Stimulated activated CD4-positive, alpha-beta T cell treated with anti-CD3 and anti-CD28 coated beads, Interleukin-4, amount 100 ng/mL, for 24 hours (primary cell): ENCODE measurements around the gene NFIX.
"Not testable (repeated sequence)": the region's sequence is repeated elsewhere in the genome, so short reads cannot be mapped to it uniquely, and the experiment has no call there.

Experiments used
- DNase-seq: peaks from one replicate; pipeline ENCODE4 v3.0.0-alpha.2; 2020

NFIX gene

DNA sequence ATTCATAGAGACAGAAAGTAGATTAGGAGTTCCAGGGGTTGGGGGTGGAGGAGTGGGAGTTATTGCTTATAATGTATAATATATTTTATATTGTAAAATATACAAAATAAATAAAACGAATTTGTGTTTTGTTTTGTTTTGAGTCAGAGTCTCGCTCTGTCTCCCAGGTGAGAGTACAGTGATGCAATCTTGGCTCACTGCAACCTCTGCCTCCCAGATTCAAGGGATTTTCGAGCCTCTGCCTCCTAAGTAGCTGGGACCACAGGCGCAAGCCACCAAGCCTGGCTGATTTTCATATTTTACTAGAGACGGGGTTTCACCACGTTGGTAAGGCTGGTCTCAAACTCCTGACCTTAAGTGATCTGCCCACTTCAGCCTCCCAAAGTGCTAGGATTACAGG, 35.8 kb upstream of the NFIX start:
- no peak for DNase-seq

DNA sequence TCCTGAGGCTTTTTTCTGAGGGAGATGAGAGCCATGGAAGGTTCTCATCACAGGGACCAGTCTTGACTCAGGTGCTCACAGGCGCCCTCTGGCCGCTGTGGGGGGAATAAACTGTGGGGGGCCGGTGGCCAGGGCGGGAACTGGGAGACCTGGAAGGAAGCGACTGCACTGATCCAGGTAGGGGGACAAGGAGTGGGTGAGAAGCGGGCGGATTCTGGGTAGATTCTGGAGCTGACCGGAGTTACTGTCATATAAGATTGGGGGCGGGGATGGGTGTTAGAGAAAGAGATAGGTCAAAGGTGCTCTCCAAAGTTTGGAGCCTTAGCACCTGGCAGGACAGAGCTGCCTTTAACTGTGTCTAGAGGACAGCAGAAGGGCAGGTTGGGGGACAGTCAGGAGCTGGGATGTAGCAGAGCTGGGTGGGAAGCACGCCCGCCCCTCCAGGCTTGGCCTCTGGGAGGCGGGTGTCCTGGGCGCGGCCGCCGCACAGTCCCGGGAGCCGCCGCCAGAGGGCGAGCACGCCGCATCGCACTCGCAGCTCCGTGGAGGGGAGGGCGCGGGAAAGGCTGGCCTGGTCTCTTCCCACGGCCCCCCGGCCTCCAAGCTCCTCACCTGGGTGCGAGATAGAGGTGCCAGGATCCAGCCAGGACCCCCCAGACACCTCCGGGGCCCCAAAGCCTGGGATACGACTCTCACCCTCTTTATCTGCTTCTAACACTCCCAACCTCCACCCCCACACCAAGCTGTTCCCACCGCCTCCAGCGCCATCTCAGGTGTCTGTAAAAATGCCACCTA, 30.1 kb upstream of the NFIX start:
- peak; percentile 86 for DNase-seq

DNA sequence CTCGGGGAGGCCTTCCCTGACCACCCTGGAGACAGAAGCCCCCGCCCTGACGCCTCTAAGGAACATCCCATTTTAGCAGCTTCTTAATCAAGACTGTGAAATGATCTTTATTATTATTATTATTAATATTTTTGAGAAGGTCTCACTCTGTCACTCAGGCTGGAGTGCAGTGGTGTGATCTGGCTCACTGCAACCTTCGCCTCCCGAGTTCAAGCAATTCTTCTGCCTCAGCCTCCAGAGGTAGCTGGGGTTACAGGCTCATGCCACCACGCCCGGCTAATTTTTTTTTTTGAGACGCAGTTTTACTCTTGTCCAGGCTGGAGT, 29.5 kb upstream of the NFIX start:
- no peak for DNase-seq

DNA sequence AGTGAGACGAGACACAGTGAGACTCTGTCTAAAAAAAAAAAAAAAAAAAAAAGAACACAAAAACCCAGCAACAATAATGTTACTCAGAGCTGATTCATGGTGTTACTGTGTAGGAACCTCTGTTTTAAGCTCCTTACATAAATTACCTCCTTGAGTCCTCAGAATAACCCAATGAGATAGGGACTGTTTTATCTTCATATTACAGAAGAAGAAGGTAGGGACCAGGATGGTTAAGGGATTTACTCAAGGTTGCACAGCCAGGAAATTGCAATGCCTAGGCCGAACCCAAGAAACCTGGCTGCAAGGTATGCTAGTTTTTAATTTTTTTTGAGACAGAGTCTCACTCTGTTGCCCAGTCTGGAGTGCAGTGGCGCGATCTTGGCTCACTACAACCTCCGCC, 27.4 kb upstream of the NFIX start:
- no peak for DNase-seq

DNA sequence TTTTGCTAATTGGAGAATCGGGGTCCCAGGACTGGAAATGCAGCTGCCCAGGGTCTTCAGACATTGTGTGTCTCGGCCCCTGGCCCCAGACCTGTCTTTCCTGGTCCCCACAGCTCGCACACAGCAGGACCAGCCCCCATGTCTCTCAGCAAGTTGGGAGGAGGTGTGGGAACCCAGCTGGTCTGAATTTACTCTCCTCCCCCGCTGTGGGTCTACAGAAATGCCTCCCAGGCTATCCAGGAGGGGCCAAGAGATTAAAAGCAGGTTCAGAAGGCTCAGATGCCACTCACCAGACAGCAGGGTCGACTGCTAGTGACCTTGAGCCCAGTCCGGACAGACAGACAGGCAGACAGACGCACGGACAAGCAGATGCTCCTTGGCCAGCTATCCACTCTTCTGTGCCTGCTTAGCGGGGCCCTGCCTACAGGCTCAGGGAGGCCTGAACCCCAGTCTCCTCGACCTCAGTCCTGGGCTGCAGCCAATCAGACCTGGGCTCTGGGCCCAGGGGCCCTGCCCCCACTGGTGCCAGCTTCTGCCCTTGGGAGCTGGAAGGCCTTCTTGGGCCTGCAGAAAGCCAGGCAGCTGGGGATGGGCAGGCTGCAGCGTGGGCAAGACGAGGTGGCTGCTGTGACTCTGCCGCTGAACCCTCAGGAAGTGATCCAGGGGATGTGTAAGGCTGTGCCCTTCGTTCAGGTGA, 25.8 kb upstream of the NFIX start, which contains the start of gene DAND5:
Gene DAND5, plus strand, starts transcription at position 285 of the 697 bp plus-strand sequence. Its CDS starts 85 bp downstream, at position 370.
- no peak for DNase-seq

DNA sequence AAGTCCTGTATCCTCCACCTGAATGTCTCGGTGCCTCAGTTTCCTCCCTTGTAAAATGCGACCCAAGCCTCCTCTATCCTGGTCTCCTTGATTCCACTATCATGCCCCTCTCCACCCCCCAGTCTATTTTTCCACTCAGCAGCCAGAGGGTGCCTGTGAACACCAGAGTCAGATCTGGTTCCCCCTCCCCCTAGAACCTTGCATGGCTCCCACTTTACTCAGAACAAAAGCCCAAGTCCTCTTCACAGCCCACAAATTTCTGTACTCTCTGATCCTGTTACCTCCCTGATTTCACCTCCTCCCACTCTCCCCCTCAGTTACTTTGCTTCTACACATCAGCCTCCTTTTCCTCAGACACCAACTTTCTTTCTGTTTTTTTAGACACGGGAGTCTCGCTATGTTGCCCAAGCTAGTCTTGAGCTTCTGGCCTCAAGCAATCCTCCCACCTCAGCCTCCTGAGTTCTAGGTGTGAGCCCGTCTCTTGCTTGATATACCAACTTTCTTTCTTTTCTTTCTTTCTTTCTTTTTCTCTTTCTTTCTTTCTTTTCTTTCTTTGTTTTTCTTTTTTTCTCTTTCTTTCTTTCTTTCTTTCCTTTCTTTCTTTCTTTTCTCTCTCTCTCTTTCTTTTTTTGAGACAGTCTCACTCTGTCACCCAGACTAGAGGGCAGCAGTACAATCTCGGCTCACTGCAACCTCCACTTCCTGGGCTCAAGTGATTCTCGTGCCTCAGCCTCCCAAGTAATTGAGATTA, 25.0 kb upstream of the NFIX start:
- no peak for DNase-seq

DNA sequence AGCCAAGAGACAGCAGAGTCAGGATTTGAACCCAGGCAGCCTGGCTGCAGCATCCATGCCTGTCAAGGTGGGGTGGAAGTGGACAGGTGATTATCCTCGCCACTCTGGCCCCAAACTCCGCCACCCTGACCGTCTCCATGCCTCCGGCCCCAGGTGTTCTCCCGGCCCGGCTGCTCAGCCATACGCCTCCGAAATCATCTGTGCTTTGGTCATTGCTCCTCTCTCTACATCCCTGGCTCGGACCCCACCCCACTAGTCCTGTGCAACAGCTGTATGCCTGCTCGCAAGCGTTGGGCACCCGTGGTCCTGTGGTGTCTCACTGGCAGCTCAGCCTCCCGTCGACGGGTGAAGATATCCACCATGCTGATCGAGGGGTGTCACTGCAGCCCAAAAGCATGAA, 22.0 kb upstream of the NFIX start:
- no peak for DNase-seq

DNA sequence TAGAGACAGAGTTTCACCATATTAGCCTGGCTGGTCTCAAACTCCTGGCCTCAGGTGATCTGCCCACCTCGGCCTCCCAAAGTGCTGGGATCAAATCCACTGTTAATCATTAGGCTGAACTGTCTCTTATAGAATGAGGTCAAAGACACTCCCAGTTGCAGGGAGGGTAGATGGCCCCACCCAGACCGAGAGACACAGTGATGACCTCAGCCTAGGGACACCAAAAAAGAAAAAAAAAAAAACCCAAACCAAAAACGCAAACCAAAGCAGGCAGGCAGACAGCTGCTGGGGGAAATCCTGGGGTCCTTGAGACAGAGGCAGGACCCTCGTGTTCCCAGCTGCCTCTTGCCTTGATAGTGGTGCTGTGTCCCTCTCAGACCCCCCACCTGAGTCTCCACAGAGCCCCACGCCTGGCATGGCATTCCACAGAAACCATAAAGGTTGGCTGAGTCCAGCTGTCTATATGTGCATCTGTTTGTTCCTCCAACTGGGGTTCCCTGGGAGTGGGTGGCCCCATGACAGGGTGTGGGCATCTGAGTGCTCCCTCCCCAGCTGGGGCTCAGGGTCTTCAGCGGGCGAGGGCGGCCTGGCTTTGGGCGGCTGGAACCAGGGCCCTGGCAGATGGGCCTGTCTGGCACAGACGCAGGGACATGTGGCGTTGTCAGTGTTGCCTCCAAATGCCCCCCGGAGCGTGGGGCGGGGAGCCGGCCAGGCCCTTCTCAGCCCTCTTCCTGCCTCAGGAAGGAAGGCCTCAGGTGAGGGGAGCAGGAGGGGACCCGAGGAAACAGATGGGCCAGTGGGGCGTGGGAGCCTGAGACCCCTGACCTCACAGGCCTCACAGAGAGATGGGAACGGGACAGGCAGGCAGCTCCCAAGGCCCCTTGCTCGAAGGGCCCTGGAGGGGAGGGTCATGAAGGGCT, 20.7 kb upstream of the NFIX start:
- DNase-seq = no peak

DNA sequence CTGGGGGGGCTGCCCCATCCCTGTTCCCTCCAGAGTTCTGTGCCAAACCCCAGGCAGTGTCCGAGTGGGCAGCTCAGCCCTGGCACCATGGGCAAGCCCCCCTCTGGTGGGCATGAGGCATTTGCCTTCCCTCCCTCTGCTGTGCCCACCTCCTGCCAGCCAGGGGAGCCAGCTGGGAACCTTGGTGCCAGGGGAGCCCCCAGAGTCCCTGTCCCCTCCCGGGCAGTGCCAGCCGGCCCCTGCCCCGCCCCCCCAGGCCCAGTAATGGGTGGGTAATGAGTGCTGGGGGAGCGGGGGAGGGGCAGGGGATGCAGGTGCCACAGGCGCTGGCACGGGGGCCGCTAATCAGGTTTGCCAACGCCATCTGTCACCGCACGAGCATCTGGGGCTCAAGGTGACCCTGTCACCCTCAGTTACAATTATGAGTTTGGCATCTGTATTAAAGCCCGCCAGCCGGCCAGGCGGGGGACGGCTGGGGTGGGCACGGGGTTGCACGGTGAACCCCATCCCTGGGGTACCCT, 20.0 kb upstream of the NFIX start:
- no peak for DNase-seq

DNA sequence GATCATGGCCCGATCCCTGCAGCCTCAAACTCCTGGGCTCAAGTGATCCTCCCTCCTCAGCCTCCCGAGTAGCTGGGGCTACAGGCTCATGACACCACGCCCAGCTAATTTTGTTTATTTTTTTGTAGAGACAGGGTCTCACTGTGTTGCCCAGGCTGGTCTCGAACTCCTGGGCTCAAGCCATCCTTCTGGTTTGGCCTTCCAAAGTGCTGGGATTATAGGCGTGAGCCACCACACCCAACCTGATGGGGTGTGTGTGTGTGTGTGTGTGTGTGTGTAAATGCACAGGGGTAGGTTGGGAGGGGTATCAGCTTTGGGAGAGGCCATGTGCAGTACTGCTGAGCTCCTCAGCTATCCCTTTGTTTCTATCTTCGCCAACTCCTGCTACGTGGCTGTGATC, 19.2 kb upstream of the NFIX start:
- not testable (repeated sequence) for DNase-seq

DNA sequence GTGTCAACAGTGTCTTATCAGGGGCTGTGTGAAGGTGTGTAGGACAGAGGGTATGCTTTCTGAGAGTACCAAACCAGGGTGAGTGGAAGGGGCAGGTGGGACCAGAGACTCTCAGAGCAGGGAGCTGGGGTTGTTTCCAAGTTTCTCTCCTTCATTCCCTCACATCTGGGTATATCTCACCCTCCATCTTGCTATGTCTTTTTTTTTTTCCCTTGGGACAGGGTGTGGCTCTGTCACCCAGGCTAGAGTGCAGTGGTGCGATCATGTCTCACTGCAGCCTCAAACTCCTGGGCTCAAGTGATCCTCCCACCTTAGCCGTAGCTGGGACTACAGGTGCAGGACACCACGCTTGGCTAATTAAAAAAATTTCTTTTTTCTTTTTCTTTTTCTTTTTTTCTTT, 15.3 kb upstream of the NFIX start:
- DNase-seq = no peak

DNA sequence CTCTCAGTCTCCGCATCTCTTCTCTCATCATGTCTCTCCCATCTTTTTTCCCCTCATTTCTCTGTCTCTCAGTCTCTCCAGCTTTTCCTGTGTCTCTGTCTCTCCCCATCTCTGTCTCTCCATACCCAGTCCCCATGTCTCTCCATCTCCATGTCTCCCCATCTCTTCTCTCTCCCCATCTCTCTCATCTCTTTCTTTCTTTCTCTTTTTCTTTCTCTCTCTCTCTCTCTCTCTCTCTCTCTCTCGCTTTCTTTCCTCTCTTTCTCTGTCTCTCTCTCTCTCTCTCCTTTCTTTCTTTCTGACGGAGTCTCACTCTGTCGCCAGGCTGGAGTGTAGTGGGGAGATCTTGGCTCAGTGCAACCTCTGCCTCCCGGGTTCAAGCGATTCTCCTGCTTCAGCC, 12.6 kb upstream of the NFIX start:
- no peak for DNase-seq

DNA sequence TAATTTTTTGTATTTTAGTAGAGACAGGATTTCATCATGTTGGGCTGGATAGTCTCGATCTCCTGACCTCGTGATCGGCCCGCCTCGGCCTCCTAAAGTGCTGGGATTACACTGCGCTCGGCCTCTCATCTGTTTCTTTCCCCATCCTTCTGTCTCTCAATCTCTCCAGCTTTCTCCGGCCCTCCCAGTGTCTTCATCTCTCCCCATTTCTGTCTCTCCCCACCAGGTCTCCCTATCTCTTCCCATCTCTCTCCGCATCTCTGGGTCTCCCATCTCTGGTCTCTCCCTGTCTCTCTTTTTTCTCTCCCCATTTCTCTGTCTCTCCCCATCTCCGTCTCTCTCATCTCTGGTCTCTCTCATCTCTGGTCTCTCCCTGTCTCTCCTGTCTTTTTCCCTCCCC, 12.2 kb upstream of the NFIX start:
- no peak for DNase-seq

DNA sequence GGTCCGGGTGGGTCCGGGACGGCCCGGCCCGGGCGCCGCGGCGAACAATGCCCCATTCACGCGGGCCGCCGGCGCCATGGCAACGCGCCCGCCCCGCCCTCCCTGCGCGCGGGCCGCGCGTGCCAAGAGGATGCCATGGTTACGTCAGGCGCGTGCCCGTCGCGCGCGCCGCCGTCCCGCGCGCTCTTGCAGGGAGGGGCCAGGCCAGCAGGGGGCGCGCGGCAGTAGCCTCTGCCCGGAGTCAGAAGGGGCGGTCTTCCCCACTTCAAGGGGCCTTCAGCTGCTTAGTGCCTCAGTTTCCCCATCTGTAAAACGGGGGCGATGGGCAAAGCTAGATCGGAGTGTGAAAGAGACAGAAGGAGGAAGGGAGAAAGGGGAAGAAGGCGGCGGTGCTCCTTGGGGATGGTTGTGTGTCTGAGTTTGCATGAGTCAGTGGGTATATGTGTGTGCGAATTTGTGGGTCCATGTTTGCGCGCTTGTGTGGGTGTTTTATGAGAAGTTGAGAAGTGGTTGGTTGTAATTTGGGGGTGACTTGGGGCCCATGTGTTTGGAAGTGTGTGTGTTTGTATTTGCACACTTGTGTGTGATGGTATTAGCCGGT, 11.6 kb upstream of the NFIX start:
- DNase-seq = peak; percentile 81

DNA sequence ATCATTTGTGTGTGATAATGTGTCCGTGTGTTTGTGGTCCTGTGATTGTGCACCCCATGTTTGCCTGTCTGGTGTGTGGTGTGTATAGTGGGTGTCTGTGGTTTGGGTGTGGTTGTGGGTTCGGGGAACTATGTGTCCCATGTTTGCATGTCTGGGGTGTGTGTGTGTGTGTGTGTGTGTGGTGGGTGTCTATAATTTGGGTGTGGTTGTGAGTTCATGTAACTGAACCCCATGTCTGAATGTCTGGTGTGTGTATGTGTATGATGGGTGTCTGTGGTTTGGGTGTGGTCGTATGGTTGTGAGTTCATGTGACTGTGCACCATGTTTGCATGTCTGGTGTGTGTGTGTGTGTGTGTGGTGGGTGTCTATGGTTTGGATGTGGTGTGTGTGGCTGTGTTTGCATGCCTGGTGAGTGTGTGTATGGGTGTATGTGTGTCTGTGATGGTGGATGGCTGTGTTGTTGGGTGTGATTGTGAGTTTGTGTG, 11.1 kb upstream of the NFIX start:
- no peak for DNase-seq

DNA sequence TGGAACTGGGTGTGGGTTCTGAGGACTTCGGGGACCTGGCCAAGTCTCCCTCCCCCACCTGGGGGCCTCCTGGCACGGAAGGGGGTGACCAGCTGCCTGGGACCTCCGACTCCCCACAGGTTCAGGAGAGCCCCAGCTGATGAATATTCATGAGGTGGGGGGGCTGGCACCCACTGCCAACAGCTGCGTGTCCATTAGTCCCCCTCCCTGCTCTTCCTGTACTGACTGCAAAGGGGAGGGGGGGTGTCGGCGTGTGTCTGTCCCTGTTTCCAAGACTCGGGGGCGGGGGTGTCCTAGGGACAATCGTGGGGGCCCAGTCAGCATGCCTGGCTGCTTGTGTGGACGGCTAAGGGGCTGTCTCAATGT, 10.6 kb upstream of the NFIX start:
- no peak for DNase-seq

DNA sequence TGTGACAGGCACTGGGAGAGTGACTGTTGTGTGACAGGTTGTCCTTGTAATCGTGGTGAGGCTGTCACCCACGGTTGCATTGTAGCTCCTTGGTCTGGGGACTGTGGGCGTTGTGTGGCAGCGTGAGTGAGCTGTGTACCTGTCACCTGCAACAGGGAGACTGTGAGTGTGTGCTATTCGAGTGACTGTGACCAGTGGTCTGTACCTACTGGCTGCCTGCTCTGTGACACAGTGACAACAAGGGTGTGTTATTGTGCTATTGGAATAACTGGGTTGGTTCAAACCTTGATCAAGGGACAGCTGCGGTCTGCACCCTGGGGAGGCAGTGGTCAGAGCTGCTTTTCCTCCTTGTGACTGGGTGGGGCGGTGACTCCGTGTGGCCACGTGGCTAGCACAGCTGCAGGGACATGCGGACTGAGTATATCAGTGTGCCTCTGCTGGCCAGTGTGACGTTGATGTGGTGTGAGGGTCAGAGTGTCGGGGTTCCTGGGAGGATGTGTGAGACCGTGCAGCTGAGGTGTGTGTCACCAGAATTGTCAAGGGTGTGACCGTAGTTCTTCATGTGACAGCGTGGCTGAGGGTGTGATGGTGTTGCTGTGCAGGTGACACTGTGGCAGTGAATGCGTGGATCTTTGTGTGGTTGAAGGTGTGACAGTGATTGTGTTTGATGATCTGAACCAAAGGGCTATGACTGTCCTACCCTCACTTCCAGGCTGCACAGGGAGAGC, 10.1 kb upstream of the NFIX start:
- DNase-seq = no peak

DNA sequence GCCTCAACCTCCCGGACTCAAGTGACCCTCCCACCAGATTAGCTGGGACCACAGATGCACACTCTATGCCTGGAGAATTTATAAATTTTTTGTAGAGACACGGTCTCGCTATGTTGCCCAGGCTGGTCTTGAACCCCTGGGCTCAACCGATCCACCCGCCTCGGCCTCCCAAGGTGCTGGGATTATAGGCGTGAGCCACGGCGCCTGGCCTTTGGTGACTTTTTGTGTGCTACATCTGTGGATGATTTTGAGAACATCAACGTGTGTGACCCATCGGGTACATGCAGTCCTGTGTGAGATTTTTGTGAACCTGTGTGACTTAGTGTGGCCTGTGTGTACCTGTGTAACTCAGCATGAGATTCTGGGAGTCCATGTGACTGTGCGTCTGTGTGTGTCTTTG, 8.5 kb upstream of the NFIX start:
- DNase-seq = no peak

DNA sequence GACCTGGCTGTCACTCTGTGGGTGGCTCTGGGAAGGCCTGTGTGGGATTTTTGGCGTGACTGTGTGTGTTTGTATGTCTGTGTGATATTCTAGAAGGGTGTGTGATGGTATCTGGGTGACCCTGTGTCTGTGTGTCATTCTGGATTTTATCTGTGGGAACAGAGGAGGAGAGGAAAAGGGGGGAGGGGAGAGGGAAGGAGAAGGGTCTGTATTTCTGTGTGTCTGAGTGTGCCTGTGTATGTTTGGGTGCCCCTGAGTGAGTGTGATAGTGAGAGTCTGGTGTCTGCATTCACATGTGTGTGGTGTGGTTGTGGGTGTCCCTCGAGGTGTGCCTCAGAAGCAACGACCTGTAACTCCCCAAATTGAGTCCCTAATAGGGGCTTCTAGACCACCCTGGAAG, 8.1 kb upstream of the NFIX start:
- DNase-seq = no peak

DNA sequence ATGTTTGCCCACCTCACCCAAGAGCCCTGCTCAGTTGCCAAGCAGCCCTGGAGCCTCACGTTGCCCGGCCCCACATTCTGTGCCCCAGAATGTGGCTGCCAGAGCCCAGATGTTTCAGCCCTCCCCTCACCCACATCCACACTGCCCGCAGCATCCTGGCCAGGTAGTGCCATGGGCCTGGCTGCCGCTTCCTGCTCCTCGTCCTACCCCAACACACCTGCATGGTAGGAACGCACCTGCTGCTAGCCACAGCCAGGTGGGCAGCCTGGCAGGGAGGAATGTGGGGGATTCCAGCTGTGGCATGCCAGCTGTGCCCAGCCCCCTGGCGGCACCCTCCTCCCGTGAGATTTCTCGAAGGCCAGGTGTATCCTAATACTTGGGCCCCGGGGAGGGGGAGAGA, 7.5 kb upstream of the NFIX start:
- DNase-seq = no peak

DNA sequence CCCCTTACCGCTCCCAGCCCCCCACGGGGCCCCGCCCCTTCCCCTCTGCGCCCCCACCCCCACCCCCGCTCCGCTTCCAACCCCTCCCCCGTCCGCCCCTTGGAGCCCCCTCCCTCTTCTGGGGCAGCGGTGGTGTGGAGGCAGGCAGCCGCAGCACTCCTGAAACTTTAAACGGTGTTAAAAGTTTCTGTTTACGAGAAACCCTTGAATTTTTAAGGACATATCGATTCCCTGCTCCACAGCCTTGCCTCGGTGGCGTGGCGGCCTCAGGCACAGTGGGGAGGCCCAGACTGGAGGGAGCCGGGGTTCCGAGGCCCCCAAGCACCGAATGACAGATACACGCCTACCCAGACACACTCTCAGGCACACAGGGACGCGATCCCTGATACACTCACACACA, 4.8 kb upstream of the NFIX start:
- DNase-seq = no peak
